Heart left ventricle (tissue), 16 donors: Measurements from ENCODE around the gene CCDC107. TPM values are rescaled to one million over a fixed set of nuclear protein-coding genes. Genes with fewer than 3 reads are reported as not detected.

Source experiments
- ATAC-seq, 4 donors: fragments of 200-7000 bp; cut with Tn5 transposase; one replicate each; pipeline ENCODE4 v1.9.1; 2020 to 2022; ENCODE audit warnings: moderate library complexity in 4 of 4, mild to moderate bottlenecking in 3 of 4, moderate number of reproducible peaks in 1 of 4
- DNase-seq, 5 donors: peaks; one replicate each; pipeline ENCODE4 v3.0.0-alpha.2; 2020
- H3K27ac ChIP-seq, 12 donors: fragments of 200-600 bp; sonication (generic) in 4 of 12; one replicate each; pipeline versions ENCODE4 v1.5.0 to v1.8.0; 2016 to 2022; ENCODE audit warnings: mild to moderate bottlenecking in 2 of 12
- H3K27me3 ChIP-seq, 9 donors: fragments of 200-600 bp; sonication (generic) in 2 of 9; one replicate each; pipeline versions ENCODE4 v1.5.1 to v1.8.0; 2016 to 2022; ENCODE audit warnings: mild to moderate bottlenecking in 3 of 9
- H3K36me3 ChIP-seq, 9 donors: fragments of 200-600 bp; sonication (generic) in 2 of 9; one replicate each; pipeline versions ENCODE4 v1.5.0 to v1.8.0; 2018 to 2022; ENCODE audit warnings: mild to moderate bottlenecking in 2 of 9
- H3K4me1 ChIP-seq, 12 donors: fragments of 200-600 bp; sonication (generic) in 4 of 12; one replicate each; pipeline versions ENCODE4 v1.5.0 to v1.8.0; 2016 to 2022; ENCODE audit warnings: mild to moderate bottlenecking in 3 of 12
- H3K4me3 ChIP-seq, 12 donors: fragments of 200-600 bp; sonication (generic) in 4 of 12; one replicate each; pipeline versions ENCODE4 v1.5.0 to v1.8.0; 2017 to 2022; ENCODE audit warnings: mild to moderate bottlenecking in 9 of 12, moderate library complexity in 4 of 12
- H3K9me3 ChIP-seq, 12 donors: fragments of 200-600 bp; sonication (generic) in 4 of 12; one replicate each; pipeline versions ENCODE4 v1.5.0 to v1.8.0; 2016 to 2022; ENCODE audit warnings: mild to moderate bottlenecking in 1 of 12
- POLR2A ChIP-seq, 2 donors: fragments of 450-650 bp; IDR thresholded peaks; one replicate each; pipeline ENCODE4 v1.6.1; 2017; ENCODE audit warnings: antibody characterized with exemption in 2 of 2, mild to moderate bottlenecking in 2 of 2, moderate library complexity in 2 of 2
- WGBS, 4 donors: extraction: QIAGEN DNeasy Blood & Tissue Kit in 2 of 4; methylation state at CpG; one replicate each; pipeline versions ENCODE4 v1.1.5 to v1.1.7; 2013 to 2018; 5-methylcytosine and 5-hydroxymethylcytosine counted together
- intact Hi-C, 10 donors: fragments of 100-400 bp; cut with DNase I; formaldehyde crosslinking; loops; one replicate each; pipeline versions ENCODE4 v1.11.1 to v1.14.2; 2022
- polyA plus RNA-seq, 2 donors: library from polyadenylated mRNA; stranded (reverse); fragments of 200-250 nt; gene quantifications; one replicate each; pipeline ENCODE4 v1.2.3, GENCODE V29; 2013
- total RNA-seq, 9 donors: library from RNA; depleted of rRNA in 2 of 9; stranded (reverse); fragments of >200 nt in 2 of 9; fragmentation: NEBNext Ultra II Directional in 3 of 9; extraction: Animal tissue kit (Norgen Biotek cat#: 25700) in 3 of 9; gene quantifications; one replicate each; pipeline versions ENCODE4 v1.1.0 to v1.2.4, GENCODE V29; 2016 to 2023
- TF ChIP-seq, protein P1 (sequence below), 12 donors: fragments of 200-600 bp; sonication (generic) in 4 of 12; IDR thresholded peaks; one replicate each; pipeline versions ENCODE4 v1.5.0 to v1.8.0; 2018 to 2022; ENCODE audit warnings: antibody characterized with exemption in 12 of 12, mild to moderate bottlenecking in 5 of 12
- donor health status: ischemic (EF 13 %, LVEDD 7.1; RV severe dilation, severe dysfunction).
- donor health status: healthy with polysubstance abuse.
- donor health status: DM: no; HTN: yes; CAD: no.
- donor health status: DM: no; HTN: no; CAD: no.
- donor health status: ischemic (EF 25% LVEDD 6.9; RV normal size, moderate dysfunction).
- donor health status: ischemic (EF 25% LVEDD 5.7; RV mildly dilated, moderate dysfunction).
- donor health status: healthy.
- donor health status: DM: yes; HTN: yes; CAD: no.
- donor health status: ischemic (EF 35%, LVEDD 5.7; RV mildly dilated, moderate dysfunction).
- donor health status: nonischemic (EF 11% LVEDD 7.7; RV severe dilation, severe dysfunction).
- donor health status: DM: yes; HTN: yes; CAD: no.
- donor health status: PGD.
- donor health status: ischemic (EF 29% LVEDD 5.4; RV normal size, mild dysfunction).
- donor health status: nonischemic (EF 23%, LVEDD 6.1; RV moderate dilation, normal function).

The CCDC107 gene
- total and polyA plus RNA-seq, 11 donors, result 35.5 to 116 (median 46.5) TPM

DNA sequence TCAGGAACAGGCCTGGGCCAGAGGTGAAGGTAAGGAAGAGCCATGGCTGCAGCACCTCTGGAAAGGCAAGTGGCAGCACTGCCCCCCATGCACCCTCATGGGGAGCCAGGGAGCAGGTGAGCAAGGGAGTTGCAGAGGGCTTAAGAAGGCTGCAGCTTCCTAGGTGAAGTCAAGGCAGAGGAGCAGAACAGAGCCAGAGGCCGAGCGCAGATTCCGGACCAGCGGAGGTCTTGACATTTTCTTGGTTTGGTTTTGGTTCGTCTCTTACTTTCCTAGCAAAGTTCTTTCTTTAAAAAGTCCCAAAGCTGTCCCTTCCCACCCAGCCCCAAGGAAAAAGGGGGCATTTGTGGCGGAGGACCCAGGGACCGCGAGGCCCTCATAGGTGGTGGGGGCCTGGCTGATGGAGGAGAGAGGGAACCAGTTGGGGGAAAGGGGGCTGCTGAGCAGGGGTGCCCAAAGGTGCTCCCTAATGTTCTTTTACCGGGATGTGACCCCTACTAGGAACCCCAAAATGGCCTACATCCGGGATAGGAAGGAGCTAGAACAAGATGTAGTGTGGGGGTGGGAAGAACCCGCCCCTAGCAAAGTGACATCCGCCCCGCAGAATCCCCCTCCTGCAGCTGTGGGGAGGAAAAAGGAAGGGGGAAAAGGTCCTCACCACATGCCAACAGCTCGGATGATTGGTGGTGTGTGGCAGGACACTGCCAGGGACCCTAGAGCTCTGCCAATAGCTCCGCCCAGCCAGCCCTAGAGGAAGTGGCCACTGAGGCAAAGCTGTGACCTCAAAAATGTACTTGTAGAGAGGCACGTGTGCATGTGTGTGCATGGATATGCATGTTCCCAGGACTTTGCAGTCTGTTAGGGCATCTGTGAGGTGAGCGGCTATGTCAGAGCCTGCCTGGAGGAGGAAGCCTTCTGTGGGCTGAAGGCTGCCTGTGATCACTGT, 39.0 kb upstream of the CCDC107 start:
- TF ChIP-seq, protein P1, sequence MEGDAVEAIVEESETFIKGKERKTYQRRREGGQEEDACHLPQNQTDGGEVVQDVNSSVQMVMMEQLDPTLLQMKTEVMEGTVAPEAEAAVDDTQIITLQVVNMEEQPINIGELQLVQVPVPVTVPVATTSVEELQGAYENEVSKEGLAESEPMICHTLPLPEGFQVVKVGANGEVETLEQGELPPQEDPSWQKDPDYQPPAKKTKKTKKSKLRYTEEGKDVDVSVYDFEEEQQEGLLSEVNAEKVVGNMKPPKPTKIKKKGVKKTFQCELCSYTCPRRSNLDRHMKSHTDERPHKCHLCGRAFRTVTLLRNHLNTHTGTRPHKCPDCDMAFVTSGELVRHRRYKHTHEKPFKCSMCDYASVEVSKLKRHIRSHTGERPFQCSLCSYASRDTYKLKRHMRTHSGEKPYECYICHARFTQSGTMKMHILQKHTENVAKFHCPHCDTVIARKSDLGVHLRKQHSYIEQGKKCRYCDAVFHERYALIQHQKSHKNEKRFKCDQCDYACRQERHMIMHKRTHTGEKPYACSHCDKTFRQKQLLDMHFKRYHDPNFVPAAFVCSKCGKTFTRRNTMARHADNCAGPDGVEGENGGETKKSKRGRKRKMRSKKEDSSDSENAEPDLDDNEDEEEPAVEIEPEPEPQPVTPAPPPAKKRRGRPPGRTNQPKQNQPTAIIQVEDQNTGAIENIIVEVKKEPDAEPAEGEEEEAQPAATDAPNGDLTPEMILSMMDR (IDR thresholded peaks at IDR 0.05), result no peak
- no peak for TF ChIP-seq POLR2A (IDR thresholded peaks at IDR 0.05)
- H3K27ac ChIP-seq, result peak overlapping the region in 1 of 12 donors; percentile 54
- WGBS, 4 donors, result 81 to 90% (median 86%) methylated on average over 17 of the region's 17 CpGs
- H3K4me3 ChIP-seq, result peak overlapping the region in 1 of 12 donors; percentile 5
- peaks cover 0 to 37% (median 4%) of the 10 kb centered on the region in 12 donors for H3K4me1 ChIP-seq
- no peaks in the 10 kb centered on the region for H3K36me3 ChIP-seq
- DNase-seq (peak in 1 of 5 donors; percentile 65), ATAC-seq (peak; percentile 10 to 63 (median 52))
- H3K9me3 ChIP-seq, result no peaks in the 10 kb centered on the region
- H3K27me3 ChIP-seq, result peaks cover 0 to 18% (median 0%) of the 10 kb centered on the region in 9 donors
- intact Hi-C loops, result no loop called here

DNA sequence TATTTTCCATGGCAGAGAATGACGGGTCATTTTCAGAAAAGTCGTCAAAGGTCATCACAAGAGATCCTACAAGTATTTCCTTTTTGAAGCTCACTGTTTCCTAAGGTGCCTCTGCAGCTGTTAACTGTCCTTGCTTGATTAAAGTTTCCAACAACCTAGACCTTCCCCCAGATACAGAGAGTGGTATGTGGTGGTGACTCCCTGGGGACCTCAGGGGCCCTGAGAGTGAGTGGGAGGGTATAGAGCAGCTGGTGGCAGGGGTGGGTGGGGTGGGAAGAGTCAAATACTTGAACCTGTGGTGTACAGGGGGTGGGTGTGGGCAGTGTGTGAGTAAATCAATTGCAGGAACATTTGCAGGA, 38.3 kb upstream of the CCDC107 start:
- Histone ChIP-seq H3K27ac (peak overlapping the region in 1 of 12 donors; percentile 54), H3K9me3 (no peaks in the 10 kb centered on the region), H3K4me3 (no peak overlapping the region), H3K4me1 (peaks cover 0 to 37% (median 4%) of the 10 kb centered on the region in 12 donors), H3K36me3 (no peaks in the 10 kb centered on the region), H3K27me3 (peaks cover 0 to 18% (median 0%) of the 10 kb centered on the region in 9 donors)
- intact Hi-C loops, result no loop called here
- TF ChIP-seq, protein P1 (IDR thresholded peaks at IDR 0.05), result no peak
- 52 to 77% (median 65%) methylated on average over 2 of the region's 2 CpGs for WGBS, 4 donors
- no peak for DNase-seq
- no peak for ATAC-seq

DNA sequence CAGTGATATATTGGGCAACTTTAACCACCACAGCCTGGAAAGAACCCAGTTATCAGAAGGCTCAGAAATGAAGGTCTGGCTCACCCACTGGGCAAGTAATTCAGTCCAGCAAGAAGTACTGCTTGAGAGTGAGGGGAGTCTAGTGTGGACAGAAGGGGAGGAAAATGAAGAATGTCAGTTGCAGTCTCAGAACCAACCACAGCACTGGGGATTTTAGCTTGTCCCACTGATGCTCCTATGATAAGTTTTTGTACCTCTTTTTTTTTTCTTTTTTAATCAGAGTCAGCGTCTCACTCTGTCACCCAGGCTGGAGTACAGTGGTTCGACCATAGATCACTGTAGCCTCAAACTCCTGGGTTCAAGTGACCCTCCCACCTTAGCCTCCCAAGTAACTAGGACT, 30.5 kb upstream of the CCDC107 start:
- no peaks in the 10 kb centered on the region for H3K27me3 ChIP-seq
- H3K27ac ChIP-seq, result no peak overlapping the region
- TF ChIP-seq, protein P1 (IDR thresholded peaks at IDR 0.05), result no peak
- TF ChIP-seq POLR2A (IDR thresholded peaks at IDR 0.05), result no peak
- intact Hi-C loops, result no loop called here
- WGBS, 4 donors, result 86 to 99% (median 93%) methylated on average over 2 of the region's 2 CpGs
- no peak overlapping the region for H3K4me3 ChIP-seq
- H3K4me1 ChIP-seq, result no peaks in the 10 kb centered on the region
- DNase-seq (no peak), ATAC-seq (no peak)
- no peaks in the 10 kb centered on the region for H3K36me3 ChIP-seq
- H3K9me3 ChIP-seq, result no peaks in the 10 kb centered on the region

DNA sequence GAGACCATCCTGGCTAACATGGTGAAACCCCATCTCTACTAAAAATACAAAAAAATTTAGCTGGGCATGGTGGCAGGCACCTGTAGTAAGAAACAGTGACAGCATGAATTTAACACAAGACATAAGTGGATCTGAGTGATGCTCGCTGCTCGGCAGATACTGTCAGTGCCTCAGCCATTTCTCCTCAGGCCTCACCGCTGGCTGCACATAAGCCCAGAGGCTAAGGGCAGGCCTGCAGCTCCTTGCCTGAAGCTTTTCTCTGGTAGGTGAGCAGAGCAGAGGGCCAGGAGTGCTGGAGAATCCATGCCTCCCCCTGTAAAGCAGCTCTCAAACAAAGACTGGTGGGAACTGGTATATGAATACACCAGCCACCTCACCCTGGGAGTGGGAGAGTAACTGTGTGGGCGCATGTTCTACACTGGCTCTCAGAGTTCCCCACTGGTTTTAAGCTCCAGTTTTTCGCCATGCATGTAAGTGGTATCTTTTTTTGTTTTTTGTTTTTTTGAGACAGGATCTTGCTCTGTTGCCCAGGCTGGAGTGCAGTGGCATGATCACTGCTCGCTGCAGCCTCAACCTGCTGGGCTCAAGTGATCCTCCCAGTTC, 29.6 kb upstream of the CCDC107 start:
- no peaks in the 10 kb centered on the region for H3K9me3 ChIP-seq
- no peak overlapping the region for H3K4me3 ChIP-seq
- no peak for ATAC-seq
- no peaks in the 10 kb centered on the region for H3K36me3 ChIP-seq
- no peak overlapping the region for H3K27ac ChIP-seq
- intact Hi-C loops, result no loop called here
- H3K4me1 ChIP-seq, result no peaks in the 10 kb centered on the region
- DNase-seq, result no peak
- 94 to 95% (median 94%) methylated on average over 6 of the region's 6 CpGs for WGBS, 4 donors
- H3K27me3 ChIP-seq, result no peaks in the 10 kb centered on the region
- no peak for TF ChIP-seq POLR2A (IDR thresholded peaks at IDR 0.05)
- TF ChIP-seq, protein P1 (IDR thresholded peaks at IDR 0.05), result no peak
